Gastroesophageal sphincter (tissue), 4 donors: ENCODE results near the gene GFPT2. TPM values are rescaled to one million over a fixed set of nuclear protein-coding genes. Genes with fewer than 3 reads are reported as not detected.

ENCODE experiments used
- ATAC-seq: fragments of 150-250 bp; one replicate; pipeline ENCODE4 v1.9.1; 2016; ENCODE audit warnings: mild to moderate bottlenecking, moderate library complexity
- H3K27ac ChIP-seq, 4 donors: fragments of 200-600 bp; sonication (generic) in 3 of 4; 1 replicate in 3 of 4; 2 replicates in 1 of 4; pipeline ENCODE4 v1.5.1; 2016 to 2019
- H3K27me3 ChIP-seq: fragments of 200-600 bp; sonication (generic); one replicate; pipeline ENCODE4 v1.5.1; 2019
- H3K36me3 ChIP-seq, 2 donors: fragments of 200-600 bp; sonication (generic); one replicate each; pipeline ENCODE4 v1.5.1; 2019; ENCODE audit warnings: control low read depth in 1 of 2
- H3K4me1 ChIP-seq, 3 donors: fragments of 200-600 bp; sonication (generic); 1 replicate in 2 of 3; 2 replicates in 1 of 3; pipeline ENCODE4 v1.5.1; 2016 to 2019; ENCODE audit warnings: control low read depth in 2 of 3
- H3K4me3 ChIP-seq, 2 donors: fragments of 200-600 bp; sonication (generic); one replicate each; pipeline ENCODE4 v1.5.1; 2019; ENCODE audit warnings: mild to moderate bottlenecking in 1 of 2, moderate library complexity in 1 of 2
- H3K9me3 ChIP-seq, 3 donors: fragments of 200-600 bp; sonication (generic); one replicate each; pipeline ENCODE4 v1.5.1; 2017 to 2019; ENCODE audit warnings: control low read depth in 2 of 3
- CTCF ChIP-seq, 4 experiments: fragments of 200-600 bp in 2 of 4; fragments of 450-650 bp in 2 of 4; sonication (generic) in 1 of 4; IDR thresholded peaks; one replicate each; pipeline ENCODE4 v1.5.1; 2017 to 2019; ENCODE audit warnings: antibody characterized with exemption in 4 of 4, mild to moderate bottlenecking in 2 of 4, moderate library complexity in 2 of 4
- EP300 ChIP-seq: sonication (generic); formaldehyde crosslinking; IDR thresholded peaks from one replicate; pipeline ENCODE4 v1.6.1; 2017; ENCODE audit warnings: antibody characterized with exemption, mild to moderate bottlenecking
- POLR2A ChIP-seq, 2 donors: fragments of 450-650 bp; IDR thresholded peaks; one replicate each; pipeline ENCODE4 v1.6.1; 2017; ENCODE audit warnings: antibody characterized with exemption in 2 of 2, mild to moderate bottlenecking in 2 of 2, moderate library complexity in 1 of 2
- POLR2AphosphoS5 ChIP-seq: sonication (generic); formaldehyde crosslinking; IDR thresholded peaks from one replicate; pipeline ENCODE4 v1.6.1; 2017; ENCODE audit warnings: antibody characterized with exemption
- WGBS, 2 donors: methylation state at CpG; one replicate each; pipeline ENCODE4 v1.1.5; 2018; ENCODE audit warnings: low coverage in 1 of 2; 5-methylcytosine and 5-hydroxymethylcytosine counted together
- total RNA-seq, 4 donors: library from RNA; depleted of rRNA; stranded (reverse); fragments of >200 nt; gene quantifications; one replicate each; pipeline ENCODE4 v1.1.0, GENCODE V29; 2016

The GFPT2 gene
- total RNA-seq, 4 donors from 2014 or later = 28.7 to 94.1 (median 34.1) TPM

GRCh38 chr5:180382926-180383325, 29.8 kb upstream of the GFPT2 start:
- ATAC-seq = no peak
- TF ChIP-seq CTCF (IDR thresholded peaks at IDR 0.05) (no peak), POLR2AphosphoS5 (no peak), POLR2A (IDR thresholded peaks at IDR 0.05) (no peak), EP300 (no peak)
- H3K36me3 ChIP-seq = no peaks in the 10 kb centered on the region
- H3K27me3 ChIP-seq = peaks cover 7% of the 10 kb centered on the region
- WGBS, 2 donors = 95 to 100% methylated on average over 2 to 4 of the region's 8 CpGs
- no peak overlapping the region for H3K4me3 ChIP-seq
- H3K27ac ChIP-seq = no peak overlapping the region
- H3K9me3 ChIP-seq = no peaks in the 10 kb centered on the region
- H3K4me1 ChIP-seq = no peaks in the 10 kb centered on the region

GRCh38 chr5:180381851-180382480, 28.8 kb upstream of the GFPT2 start:
- Histone ChIP-seq H3K4me1 (no peaks in the 10 kb centered on the region), H3K27ac (no peak overlapping the region), H3K36me3 (no peaks in the 10 kb centered on the region), H3K4me3 (no peak overlapping the region), H3K9me3 (no peaks in the 10 kb centered on the region), H3K27me3 (peaks cover 7% of the 10 kb centered on the region)
- no peak for TF ChIP-seq POLR2A (IDR thresholded peaks at IDR 0.05)
- no peak for TF ChIP-seq CTCF (IDR thresholded peaks at IDR 0.05)
- no peak for TF ChIP-seq POLR2AphosphoS5
- TF ChIP-seq EP300 = no peak
- 85 to 86% methylated on average over 5 of the region's 13 CpGs for WGBS, 2 donors
- no peak for ATAC-seq

- Histone ChIP-seq H3K27me3 (peaks cover 7% of the 10 kb centered on the region), H3K36me3 (no peaks in the 10 kb centered on the region), H3K4me1 (no peaks in the 10 kb centered on the region), H3K27ac (no peak overlapping the region), H3K4me3 (no peak overlapping the region), H3K9me3 (no peaks in the 10 kb centered on the region)
- TF ChIP-seq POLR2AphosphoS5 (no peak), POLR2A (IDR thresholded peaks at IDR 0.05) (no peak), EP300 (no peak), CTCF (IDR thresholded peaks at IDR 0.05) (no peak)
- WGBS, 2 donors = 37% methylated on average over 3 of the region's 4 CpGs; no CpG with 5 or more reads in 1 of the 2 donors
- no peak for ATAC-seq
Observed at GRCh38 chr5:180381428-180381827, 28.3 kb upstream of the GFPT2 start.

- no peak for TF ChIP-seq POLR2A (IDR thresholded peaks at IDR 0.05)
- Histone ChIP-seq H3K9me3 (no peaks in the 10 kb centered on the region), H3K27me3 (peaks cover 7% of the 10 kb centered on the region), H3K4me1 (no peaks in the 10 kb centered on the region), H3K36me3 (no peaks in the 10 kb centered on the region), H3K4me3 (no peak overlapping the region), H3K27ac (no peak overlapping the region)
- WGBS, 2 donors = 70 to 71% methylated on average over 9 to 11 of the region's 15 CpGs
- ATAC-seq = peak; percentile 82
Observed at GRCh38 chr5:180380856-180381255, 27.7 kb upstream of the GFPT2 start.

- H3K27me3 ChIP-seq = peaks cover 7% of the 10 kb centered on the region
- H3K36me3 ChIP-seq = no peaks in the 10 kb centered on the region
- no CpG with 5 or more reads among the region's 10 CpGs for WGBS, 2 donors
- H3K27ac ChIP-seq = no peak overlapping the region
- no peaks in the 10 kb centered on the region for H3K9me3 ChIP-seq
- no peak for ATAC-seq
- H3K4me1 ChIP-seq = no peaks in the 10 kb centered on the region
- H3K4me3 ChIP-seq = no peak overlapping the region
- TF ChIP-seq EP300 (no peak), POLR2A (IDR thresholded peaks at IDR 0.05) (no peak), POLR2AphosphoS5 (no peak), CTCF (IDR thresholded peaks at IDR 0.05) (no peak)
Observed at GRCh38 chr5:180380441-180380840, 27.3 kb upstream of the GFPT2 start.
